IMR-90 (cell line): Measurements from ENCODE around the gene PHACTR3. TPM values are rescaled to one million over a fixed set of nuclear protein-coding genes. Genes with fewer than 3 reads are reported as not detected.

Experiments used
- ATAC-seq: fragments of 200-7000 bp; cut with Tn5 transposase; 2 replicates; pipeline ENCODE4 v1.9.1; 2020; ENCODE audit warnings: low read depth, mild to moderate bottlenecking, moderate library complexity
- BruUV-seq: library from RNA; stranded (reverse); fragments of 400-500 nt; replicated peaks from 2 replicates; lab custom pipeline; 2021; lab: Mats Ljungman, UMichigan
- CTCF ChIA-PET: fragments of 300-600 bp; formaldehyde crosslinking; extraction: SDS; loops from one replicate; lab custom pipeline; 2021; ENCODE audit warnings: antibody characterized with exemption; lab: Yijun Ruan, JAX
- POLR2A ChIA-PET: fragments of 300-600 bp; sonication (Branson Sonifier 250); formaldehyde crosslinking; loops from one replicate; lab custom pipeline; 2022; ENCODE audit warnings: antibody characterized with exemption; ENCODE audit not compliant: unreplicated experiment; lab: Charles Lee
- DNase-seq: peaks from one replicate; pipeline ENCODE4 v3.0.0; 2013
- H2AFZ ChIP-seq: replicated peaks from 2 replicates; pipeline ENCODE3; 2013; ENCODE audit warnings: low read length, mild to moderate bottlenecking; ENCODE audit not compliant: poor library complexity
- H2AK5ac ChIP-seq: 2 replicates; pipeline ENCODE4 v1.6.1; 2013; ENCODE audit warnings: low read depth, low read length, inconsistent platforms
- H2AK9ac ChIP-seq: replicated peaks from 2 replicates; pipeline ENCODE3; 2013; ENCODE audit warnings: mild to moderate bottlenecking, low read depth, low read length, moderate library complexity; ENCODE audit not compliant: poor library complexity
- H2BK120ac ChIP-seq: 2 replicates; pipeline ENCODE4 v1.6.1; 2013; ENCODE audit warnings: low read depth, low read length, inconsistent platforms
- H2BK15ac ChIP-seq: 3 replicates; pipeline ENCODE4 v1.6.1; 2013; ENCODE audit warnings: low read depth, low read length, inconsistent platforms
- H2BK20ac ChIP-seq: 2 replicates; pipeline ENCODE4 v1.6.1; 2013; ENCODE audit warnings: low read depth, mild to moderate bottlenecking, inconsistent platforms, low read length, moderate library complexity
- H2BK5ac ChIP-seq: 2 replicates; pipeline ENCODE4 v1.6.1; 2013; ENCODE audit warnings: mild to moderate bottlenecking, low read depth, low read length, inconsistent platforms; ENCODE audit not compliant: poor library complexity, severe bottlenecking
- H3K14ac ChIP-seq: replicated peaks from 2 replicates; pipeline ENCODE4 v1.6.1; 2013; ENCODE audit warnings: low read depth, low read length, inconsistent platforms
- H3K18ac ChIP-seq: 2 replicates; pipeline ENCODE4 v1.6.1; 2013; ENCODE audit warnings: low read depth, low read length, control low read depth
- H3K23ac ChIP-seq: 2 replicates; pipeline ENCODE4 v1.6.1; 2013; ENCODE audit warnings: low read depth, low read length, inconsistent platforms
- H3K27ac ChIP-seq: 2 replicates; pipeline ENCODE4 v1.5.1; 2013; ENCODE audit warnings: mild to moderate bottlenecking, control low read depth, low read length; ENCODE audit not compliant: insufficient read depth
- H3K27me3 ChIP-seq: 2 replicates; pipeline ENCODE4 v1.6.1; 2013; ENCODE audit warnings: low read length; ENCODE audit not compliant: control insufficient read depth, insufficient read depth
- H3K36me3 ChIP-seq: 2 replicates; pipeline ENCODE4 v1.6.1; 2013; ENCODE audit warnings: low read length, mixed read lengths; ENCODE audit not compliant: control insufficient read depth, insufficient read depth
- H3K4ac ChIP-seq: 2 replicates; pipeline ENCODE4 v1.6.1; 2013; ENCODE audit warnings: low read depth, low read length, inconsistent platforms
- H3K4me1 ChIP-seq: 2 replicates; pipeline ENCODE4 v1.6.1; 2013; ENCODE audit warnings: low read length, mixed read lengths; ENCODE audit not compliant: control insufficient read depth, insufficient read depth
- H3K4me2 ChIP-seq: 2 replicates; pipeline ENCODE4 v1.6.1; 2013; ENCODE audit warnings: low read depth, mild to moderate bottlenecking, control low read depth, low read length, moderate library complexity
- H3K4me3 ChIP-seq: 2 replicates; pipeline ENCODE4 v1.5.1; 2013; ENCODE audit warnings: low read depth, mild to moderate bottlenecking, control low read depth, low read length, moderate library complexity; ENCODE audit not compliant: insufficient read depth
- H3K56ac ChIP-seq: 2 replicates; pipeline ENCODE4 v1.6.1; 2013; ENCODE audit warnings: low read length, inconsistent platforms; ENCODE audit not compliant: insufficient read depth; ENCODE audit errors: extremely low read depth
- H3K79me1 ChIP-seq, 2 experiments: 2 replicates each; pipeline ENCODE4 v1.6.1; 2013; ENCODE audit warnings: low read length in 2 of 2, inconsistent platforms in 1 of 2, low read depth in 1 of 2
- H3K9ac ChIP-seq: 2 replicates; pipeline ENCODE4 v1.6.1; 2013; ENCODE audit warnings: low read depth, low read length, control low read depth
- H3K9me1 ChIP-seq: 2 replicates; pipeline ENCODE4 v1.6.1; 2013; ENCODE audit warnings: low read length, inconsistent platforms; ENCODE audit not compliant: insufficient read depth
- H3K9me3 ChIP-seq: 2 replicates; pipeline ENCODE4 v1.6.1; 2013; ENCODE audit warnings: low read length; ENCODE audit not compliant: control insufficient read depth, insufficient read depth
- H4K20me1 ChIP-seq: 2 replicates; pipeline ENCODE4 v1.6.1; 2013; ENCODE audit warnings: low read length, inconsistent platforms; ENCODE audit not compliant: insufficient read depth
- H4K5ac ChIP-seq: 2 replicates; pipeline ENCODE4 v1.6.1; 2013; ENCODE audit warnings: mild to moderate bottlenecking, low read depth, low read length, control low read depth
- H4K8ac ChIP-seq, 2 experiments: 2 replicates each; pipeline ENCODE4 v1.6.1; 2013; ENCODE audit warnings: low read depth in 2 of 2, low read length in 2 of 2, control low read depth in 1 of 2, inconsistent platforms in 1 of 2
- H4K91ac ChIP-seq: 2 replicates; pipeline ENCODE4 v1.6.1; 2013; ENCODE audit warnings: low read depth, low read length, inconsistent platforms; ENCODE audit not compliant: insufficient read depth
- BHLHE40 ChIP-seq: fragments of 150-350 bp; IDR thresholded peaks from 2 replicates; pipeline ENCODE4 v1.6.1; 2016; ENCODE audit warnings: mild to moderate bottlenecking, low read depth, low read length
- CHD1 ChIP-seq: IDR thresholded peaks from 2 replicates; pipeline ENCODE4 v1.6.1; 2012; ENCODE audit warnings: low read depth, low read length, improper control_type of control experiment
- ELK1 ChIP-seq: fragments of 150-350 bp; IDR thresholded peaks from 2 replicates; pipeline ENCODE4 v1.6.1; 2016; ENCODE audit warnings: low read depth, mild to moderate bottlenecking, low read length, moderate library complexity, borderline replicate concordance
- FOS ChIP-seq: fragments of 150-350 bp; IDR thresholded peaks from 2 replicates; pipeline ENCODE4 v1.6.1; 2016; ENCODE audit warnings: low read depth, low read length
- MXI1 ChIP-seq: IDR thresholded peaks from 2 replicates; pipeline ENCODE4 v1.6.1; 2012; ENCODE audit warnings: low read depth, mild to moderate bottlenecking, low read length, moderate library complexity, borderline replicate concordance
- RAD21 ChIP-seq: IDR thresholded peaks from 2 replicates; pipeline ENCODE4 v1.6.1; 2012; ENCODE audit warnings: low read length, improper control_type of control experiment
- RCOR1 ChIP-seq: IDR thresholded peaks from 2 replicates; pipeline ENCODE4 v1.6.1; 2012; ENCODE audit warnings: mild to moderate bottlenecking, low read length, improper control_type of control experiment; ENCODE audit not compliant: insufficient replicate concordance
- RFX5 ChIP-seq: IDR thresholded peaks from 2 replicates; pipeline ENCODE4 v1.8.0; 2012; ENCODE audit warnings: low read depth, mild to moderate bottlenecking, low read length, moderate library complexity
- SMC3 ChIP-seq: fragments of 150-350 bp; IDR thresholded peaks from 2 replicates; pipeline ENCODE4 v1.6.1; 2016; ENCODE audit warnings: low read depth, mild to moderate bottlenecking, antibody characterized with exemption, low read length, moderate library complexity
- WGBS, 2 experiments: methylation state at CpG; one replicate each; pipeline versions ENCODE4 v1.1.5 to v1.1.7; 2013; ENCODE audit warnings: missing lambda C conversion rate in 2 of 2; ENCODE audit not compliant: insufficient read length in 1 of 2; ENCODE audit errors: extremely low coverage in 2 of 2; 5-methylcytosine and 5-hydroxymethylcytosine counted together
- dilution Hi-C: fragments of 300-500 bp; cut with HindIII; formaldehyde crosslinking; loops from one replicate; pipeline ENCODE4 v1.14.3; 2018; ENCODE audit warnings: low sequenced_read_pairs; ENCODE audit not compliant: unreplicated experiment
- in situ Hi-C: fragments of 300-500 bp; cut with MboI; formaldehyde crosslinking; loops from 3 replicates; pipeline ENCODE4 v1.14.3; 2019; ENCODE audit warnings: low sequenced_read_pairs, inconsistent platforms, mixed read lengths
- intact Hi-C: fragments of 100-400 bp; cut with micrococcal nuclease; formaldehyde crosslinking; loops from 2 replicates; pipeline ENCODE4 v1.10.0; 2022
- polyA plus RNA-seq, 3 experiments: library from polyadenylated mRNA; depleted of rRNA; stranded (reverse); fragments of >200 nt; gene quantifications; 2 replicates each; pipeline ENCODE4 v1.2.3, GENCODE V29; 2012; ENCODE audit warnings: low replicate concordance in 1 of 3
- total RNA-seq: library from RNA; depleted of rRNA; stranded (reverse); fragments of >200 nt; gene quantifications from 2 replicates; pipeline ENCODE4 v1.2.3, GENCODE V29; 2012
- TF ChIP-seq, protein P1 (sequence below): fragments of 150-350 bp; IDR thresholded peaks from 2 replicates; pipeline ENCODE4 v1.6.1; 2017; ENCODE audit warnings: mild to moderate bottlenecking, antibody characterized with exemption, low read length, low read depth

PHACTR3 gene
- total and polyA plus RNA-seq, 2 of the 4 experiments (the other 2 are of a cell fraction): not detected

- TF ChIP-seq SMC3: no peak
- no peak for TF ChIP-seq MXI1
- TF ChIP-seq, protein P1, sequence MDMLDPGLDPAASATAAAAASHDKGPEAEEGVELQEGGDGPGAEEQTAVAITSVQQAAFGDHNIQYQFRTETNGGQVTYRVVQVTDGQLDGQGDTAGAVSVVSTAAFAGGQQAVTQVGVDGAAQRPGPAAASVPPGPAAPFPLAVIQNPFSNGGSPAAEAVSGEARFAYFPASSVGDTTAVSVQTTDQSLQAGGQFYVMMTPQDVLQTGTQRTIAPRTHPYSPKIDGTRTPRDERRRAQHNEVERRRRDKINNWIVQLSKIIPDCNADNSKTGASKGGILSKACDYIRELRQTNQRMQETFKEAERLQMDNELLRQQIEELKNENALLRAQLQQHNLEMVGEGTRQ: no peak
- TF ChIP-seq FOS: no peak
- no peak for TF ChIP-seq CHD1
- TF ChIP-seq RFX5: no peak
- no peak for TF ChIP-seq BHLHE40
- TF ChIP-seq ELK1: no peak
- no peak for TF ChIP-seq RCOR1
- no peak for TF ChIP-seq RAD21
- H3K4me1 ChIP-seq: no peaks in the 10 kb centered on the region
- no peak overlapping the region for H3K18ac ChIP-seq
- dilution Hi-C loops (no loop called here), in situ Hi-C loops (no loop called here), intact Hi-C loops (no loop called here)
- WGBS, 2 experiments: 14% methylated on average over 1 of the region's 2 CpGs; no CpG with 5 or more reads in 1 of the 2 experiments
- no peak overlapping the region for H2AK9ac ChIP-seq
- H3K4me3 ChIP-seq: no peak overlapping the region
- H3K9me3 ChIP-seq: peaks cover 19% of the 10 kb centered on the region; the same call in 1 of the 2 replicates
- no peak overlapping the region for H3K56ac ChIP-seq
- H3K36me3 ChIP-seq: no peaks in the 10 kb centered on the region
- H2BK5ac ChIP-seq: no peak overlapping the region
- ATAC-seq (no peak), DNase-seq (no peak)
- no peak overlapping the region for H3K4me2 ChIP-seq
- no peak overlapping the region for H3K27ac ChIP-seq
- H2AK5ac ChIP-seq: no peak overlapping the region
- no peak overlapping the region for H2BK120ac ChIP-seq
- H4K5ac ChIP-seq: no peak overlapping the region
- H3K14ac ChIP-seq: no peak overlapping the region
- CTCF ChIA-PET: no interaction called here
- H3K23ac ChIP-seq: no peak overlapping the region
- no peaks in the 10 kb centered on the region for H3K79me1 ChIP-seq
- no peak overlapping the region for H3K4ac ChIP-seq
- POLR2A ChIA-PET: no interaction called here
- no TSS peak for BruUV-seq
- no peak overlapping the region for H4K8ac ChIP-seq
- H3K9ac ChIP-seq: no peak overlapping the region
- no peaks in the 10 kb centered on the region for H4K20me1 ChIP-seq
- no peaks in the 10 kb centered on the region for H3K27me3 ChIP-seq
- no peak overlapping the region for H2BK20ac ChIP-seq
- no peak overlapping the region for H2AFZ ChIP-seq
- no peak overlapping the region for H2BK15ac ChIP-seq
- no peaks in the 10 kb centered on the region for H3K9me1 ChIP-seq
- H4K91ac ChIP-seq: no peak overlapping the region
Observed at GRCh38 chr20:59764037-59764436, 159.7 kb downstream of the PHACTR3 start.
